CD4-positive, alpha-beta T cell (primary cell): ENCODE results near the gene COL5A1. TPM values are rescaled to one million over a fixed set of nuclear protein-coding genes. Genes with fewer than 3 reads are reported as not detected.

ENCODE experiments used
- ATAC-seq: fragments of 200-7000 bp; cut with Tn5 transposase; one replicate; pipeline ENCODE4 v1.10.0; 2022; ENCODE audit warnings: mild to moderate bottlenecking; ENCODE audit not compliant: poor library complexity
- CTCF ChIA-PET: fragments of 350-600 bp; sonication (Branson Sonifier 250); formaldehyde crosslinking; loops from one replicate; lab custom pipeline; 2021; ENCODE audit warnings: antibody characterized with exemption, inconsistent platforms; lab: Charles Lee
- POLR2A ChIA-PET: fragments of 350-600 bp; sonication (Branson Sonifier 250); formaldehyde crosslinking; loops from one replicate; lab custom pipeline; 2021; ENCODE audit warnings: antibody characterized with exemption, inconsistent platforms; lab: Charles Lee
- DNase-seq, 14 experiments: peaks; one replicate each; pipeline ENCODE4 v3.0.0-alpha.2; 2013 to 2020; ENCODE audit warnings: mixed read lengths in 2 of 14
- H3K27ac ChIP-seq, 2 donors: one replicate each; pipeline versions ENCODE4 v1.5.1 to v1.7.0; 2013; ENCODE audit warnings: low read length in 2 of 2, low read depth in 1 of 2, mild to moderate bottlenecking in 1 of 2
- H3K27me3 ChIP-seq, 2 experiments: 1 replicate in 1 of 2; 2 replicates in 1 of 2; pipeline versions ENCODE4 v1.6.1 to v1.7.0; 2013; ENCODE audit warnings: low read length in 2 of 2, control low read depth in 1 of 2, mild to moderate bottlenecking in 1 of 2, moderate library complexity in 1 of 2; ENCODE audit not compliant: insufficient read depth in 2 of 2, control insufficient read depth in 1 of 2
- H3K36me3 ChIP-seq: one replicate; pipeline ENCODE4 v1.6.1; 2013; ENCODE audit warnings: low read length, control low read depth; ENCODE audit not compliant: insufficient read depth
- H3K4me1 ChIP-seq: one replicate; pipeline ENCODE4 v1.6.1; 2013; ENCODE audit warnings: low read length, control low read depth; ENCODE audit not compliant: insufficient read depth
- H3K4me3 ChIP-seq: one replicate; pipeline ENCODE4 v1.5.1; 2013; ENCODE audit warnings: mild to moderate bottlenecking, low read length, moderate library complexity
- H3K9me3 ChIP-seq, 2 experiments: 1 replicate in 1 of 2; 2 replicates in 1 of 2; pipeline versions ENCODE4 v1.6.1 to v1.7.0; 2013; ENCODE audit warnings: low read length in 2 of 2, mild to moderate bottlenecking in 2 of 2, control low read depth in 1 of 2, moderate library complexity in 1 of 2; ENCODE audit not compliant: control insufficient read depth in 1 of 2, insufficient read depth in 1 of 2
- H3K27ac Mint-ChIP-seq: one replicate; pipeline ENCODE4 v1.8.0; 2020; ENCODE audit warnings: mixed read lengths
- H3K27me3 Mint-ChIP-seq: one replicate; pipeline ENCODE4 v1.8.0; 2021; ENCODE audit warnings: mixed read lengths
- H3K36me3 Mint-ChIP-seq: one replicate; pipeline ENCODE4 v1.8.0; 2021; ENCODE audit warnings: low read depth, mixed read lengths
- H3K4me1 Mint-ChIP-seq: one replicate; pipeline ENCODE4 v1.8.0; 2021; ENCODE audit warnings: low read depth, mixed read lengths
- H3K4me3 Mint-ChIP-seq: one replicate; pipeline ENCODE4 v1.8.0; 2020; ENCODE audit warnings: mild to moderate bottlenecking, mixed read lengths
- H3K9me3 Mint-ChIP-seq: one replicate; pipeline ENCODE4 v1.8.0; 2020; ENCODE audit warnings: mixed read lengths
- CTCF ChIP-seq: fragments of 200-600 bp; IDR thresholded peaks from one replicate; pipeline ENCODE4 v1.8.0; 2022; ENCODE audit warnings: antibody characterized with exemption, mild to moderate bottlenecking
- intact Hi-C, 2 experiments: fragments of 100-400 bp; cut with DNase I in 1 of 2; cut with micrococcal nuclease in 1 of 2; formaldehyde crosslinking; loops; one replicate each; pipeline versions ENCODE4 v1.15.1 to v1.9.0; 2023 to 2025; cut with DNase I, micrococcal nuclease
- total RNA-seq, 174 experiments: library from RNA in 2 of 174; stranded (reverse) in 2 of 174; gene quantifications; one replicate each; pipeline ENCODE4 v1.2.3 and lab custom pipeline; 2021 to 2026

COL5A1 gene
- total RNA-seq, 2 experiments from 2014 or later: 0.41 to 0.50 TPM

GRCh38 chr9:134730761-134731496, 89.3 kb downstream of the COL5A1 start:
- Histone ChIP-seq H3K27me3 (peaks cover 0 to 2% of the 10 kb centered on the region in 2 experiments), H3K4me1 (no peaks in the 10 kb centered on the region), H3K9me3 (peaks cover 0 to 25% of the 10 kb centered on the region in 2 experiments), H3K36me3 (no peaks in the 10 kb centered on the region), H3K27ac (no peak overlapping the region), H3K4me3 (no peak overlapping the region)
- ChIA-PET POLR2A (no interaction called here), CTCF (no interaction called here)
- Mint-ChIP-seq H3K9me3 (no peaks in the 10 kb centered on the region), H3K4me1 (no peaks in the 10 kb centered on the region), H3K27me3 (no peaks in the 10 kb centered on the region), H3K36me3 (no peaks in the 10 kb centered on the region), H3K4me3 (no peak overlapping the region), H3K27ac (no peak overlapping the region)
- no peak for ATAC-seq
- no peak for DNase-seq
- no peak for TF ChIP-seq CTCF
- intact Hi-C loops: no loop called here

DNA sequence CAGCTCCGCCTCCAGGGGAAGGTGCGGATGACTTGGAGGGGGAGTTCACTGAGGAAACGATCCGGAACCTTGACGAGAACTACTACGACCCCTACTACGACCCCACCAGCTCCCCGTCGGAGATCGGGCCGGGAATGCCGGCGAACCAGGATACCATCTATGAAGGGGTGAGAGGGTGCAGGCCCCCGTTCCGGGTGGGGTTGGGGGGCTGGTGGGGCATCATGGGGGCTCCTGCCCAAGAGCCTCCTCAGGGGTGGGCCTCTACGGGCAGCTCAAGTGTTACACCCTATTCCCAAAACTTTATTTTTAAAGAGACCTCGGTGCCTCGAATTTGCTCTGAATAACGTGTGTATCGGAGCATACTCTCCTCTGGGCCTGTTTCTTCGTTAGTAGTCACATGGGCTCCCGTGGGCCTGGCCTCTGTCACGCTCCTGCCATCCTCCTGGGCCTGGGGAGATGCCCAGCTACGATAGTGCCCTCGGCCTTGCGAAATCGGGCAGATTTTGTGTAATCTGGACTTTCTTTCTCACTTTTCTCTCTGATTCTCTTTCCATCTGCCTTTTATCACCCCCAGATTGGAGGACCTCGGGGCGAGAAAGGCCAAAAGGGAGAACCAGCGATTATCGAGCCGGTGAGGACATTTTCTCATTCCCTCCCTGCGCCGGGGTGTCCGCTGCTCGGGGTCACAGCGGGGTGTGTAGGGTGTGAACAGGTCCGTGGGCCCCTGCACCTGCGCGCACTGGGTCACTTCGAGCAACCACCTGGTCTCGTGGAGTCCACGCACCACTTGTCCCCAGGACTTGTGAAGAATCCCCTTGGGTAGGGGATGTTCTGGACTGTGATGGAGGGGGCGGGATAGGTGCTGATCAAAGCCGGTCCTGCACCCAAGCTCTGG, 90.1 kb downstream of the COL5A1 start:
- Mint-ChIP-seq H3K4me1 (no peaks in the 10 kb centered on the region), H3K36me3 (no peaks in the 10 kb centered on the region), H3K9me3 (no peaks in the 10 kb centered on the region), H3K4me3 (no peak overlapping the region), H3K27ac (no peak overlapping the region), H3K27me3 (peaks cover 4% of the 10 kb centered on the region)
- ATAC-seq (no peak), DNase-seq (no peak)
- no peak overlapping the region for H3K4me3 ChIP-seq
- CTCF ChIA-PET: no interaction called here
- H3K27ac ChIP-seq: no peak overlapping the region
- H3K4me1 ChIP-seq: no peaks in the 10 kb centered on the region
- intact Hi-C loops: no loop called here
- TF ChIP-seq CTCF: no peak
- peaks cover 0 to 25% of the 10 kb centered on the region in 2 experiments for H3K9me3 ChIP-seq
- no peaks in the 10 kb centered on the region for H3K36me3 ChIP-seq
- peaks cover 0 to 2% of the 10 kb centered on the region in 2 experiments for H3K27me3 ChIP-seq
- POLR2A ChIA-PET: no interaction called here

DNA sequence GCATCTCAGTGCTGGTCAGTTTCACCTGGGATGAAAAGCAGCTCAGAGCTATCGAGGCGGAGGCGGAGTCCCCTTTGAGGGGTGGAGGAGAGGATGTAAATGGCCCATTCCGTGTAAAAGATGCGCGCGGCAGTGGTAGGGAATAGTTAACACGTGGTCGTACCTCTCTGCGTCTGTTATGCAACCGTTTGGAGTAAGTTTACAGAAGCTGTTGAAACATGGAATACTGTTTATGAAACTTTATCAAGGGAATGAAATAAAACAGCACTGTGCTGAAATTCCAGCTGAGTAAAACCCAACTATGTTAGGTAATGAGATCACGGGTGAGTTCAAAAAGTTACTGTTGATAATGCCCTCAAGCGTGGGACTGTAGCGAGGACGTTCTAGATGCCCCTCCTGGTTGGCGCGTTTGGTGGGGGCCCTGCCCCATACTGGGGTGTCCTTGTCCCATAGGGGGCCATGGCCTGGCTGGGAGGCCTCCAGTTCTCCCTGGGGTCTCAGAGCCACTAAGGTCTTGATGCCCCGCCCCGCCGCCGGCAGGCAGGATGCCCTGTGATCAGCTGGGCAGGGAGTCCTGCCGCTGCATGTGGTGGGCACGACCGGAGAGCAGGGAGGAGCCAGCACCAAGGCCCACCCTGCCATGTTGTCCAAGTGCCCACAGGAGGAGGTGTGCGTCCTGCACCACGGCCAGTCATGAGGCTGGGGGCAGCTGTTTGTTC, 90.9 kb downstream of the COL5A1 start:
- Histone ChIP-seq H3K4me3 (no peak overlapping the region), H3K36me3 (no peaks in the 10 kb centered on the region), H3K9me3 (peaks cover 0 to 25% of the 10 kb centered on the region in 2 experiments), H3K27me3 (peaks cover 0 to 2% of the 10 kb centered on the region in 2 experiments), H3K27ac (no peak overlapping the region), H3K4me1 (no peaks in the 10 kb centered on the region)
- Mint-ChIP-seq H3K27me3 (peaks cover 4% of the 10 kb centered on the region), H3K9me3 (no peaks in the 10 kb centered on the region), H3K27ac (no peak overlapping the region), H3K4me1 (no peaks in the 10 kb centered on the region), H3K36me3 (no peaks in the 10 kb centered on the region), H3K4me3 (no peak overlapping the region)
- ChIA-PET POLR2A (no interaction called here), CTCF (no interaction called here)
- DNase-seq (no peak), ATAC-seq (no peak)
- intact Hi-C loops: no loop called here
- TF ChIP-seq CTCF: no peak
